D341Med (cell line): ENCODE data around the gene HBG2.

Source experiments
- DNase-seq: peaks from one replicate; pipeline ENCODE4 v3.0.0; 2012; ENCODE audit warnings: low spot score

Gene HBG2

GRCh38 chr11:5229796-5230195 lies 24.8 kb downstream of the HBG2 start:
- no peak for DNase-seq

DNA sequence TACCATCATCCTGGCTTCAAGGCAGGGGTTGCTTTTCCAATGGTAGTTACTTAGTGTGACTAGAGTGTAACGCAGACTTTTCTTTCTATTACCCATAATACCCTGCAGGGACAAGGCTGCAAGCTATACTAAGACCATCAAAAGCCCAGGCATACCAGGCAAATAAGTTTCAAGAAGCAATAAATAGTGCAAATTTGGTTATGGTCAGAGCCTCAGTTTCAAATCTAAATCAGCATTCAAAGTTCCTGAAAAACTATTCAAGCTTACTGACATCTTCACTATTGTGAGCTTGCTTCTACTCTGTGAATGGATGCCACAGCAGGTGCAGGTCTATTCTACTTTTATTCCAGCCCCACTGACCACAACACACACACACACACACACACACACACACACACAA lies 25.2 kb downstream of the HBG2 start:
- DNase-seq, result no peak

GRCh38 chr11:5228124-5228523 lies 26.5 kb downstream of the HBG2 start:
- DNase-seq, result no peak

DNA sequence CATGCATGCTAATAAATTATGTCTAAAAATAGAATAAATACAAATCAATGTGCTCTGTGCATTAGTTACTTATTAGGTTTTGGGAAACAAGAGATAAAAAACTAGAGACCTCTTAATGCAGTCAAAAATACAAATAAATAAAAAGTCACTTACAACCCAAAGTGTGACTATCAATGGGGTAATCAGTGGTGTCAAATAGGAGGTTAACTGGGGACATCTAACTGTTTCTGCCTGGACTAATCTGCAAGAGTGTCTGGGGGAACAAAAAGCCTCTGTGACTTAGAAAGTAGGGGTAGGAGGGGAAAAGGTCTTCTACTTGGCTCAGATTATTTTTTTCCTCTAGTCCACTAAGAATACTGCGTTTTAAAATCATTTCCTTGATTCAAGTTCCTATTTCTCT lies 26.9 kb downstream of the HBG2 start:
- no peak for DNase-seq

- no peak for DNase-seq
Observed at GRCh38 chr11:5226732-5227310, 27.8 kb downstream of the HBG2 start, which contains the start of gene HBB. HBB (minus strand) TSS chr11:5227071; CDS start chr11:5227021, 50 bp downstream.

- DNase-seq, result no peak
Observed at GRCh38 chr11:5225480-5225871, 29.1 kb downstream of the HBG2 start.

- DNase-seq, result no peak
Observed at GRCh38 chr11:5224538-5225479, 29.8 kb downstream of the HBG2 start.

DNA sequence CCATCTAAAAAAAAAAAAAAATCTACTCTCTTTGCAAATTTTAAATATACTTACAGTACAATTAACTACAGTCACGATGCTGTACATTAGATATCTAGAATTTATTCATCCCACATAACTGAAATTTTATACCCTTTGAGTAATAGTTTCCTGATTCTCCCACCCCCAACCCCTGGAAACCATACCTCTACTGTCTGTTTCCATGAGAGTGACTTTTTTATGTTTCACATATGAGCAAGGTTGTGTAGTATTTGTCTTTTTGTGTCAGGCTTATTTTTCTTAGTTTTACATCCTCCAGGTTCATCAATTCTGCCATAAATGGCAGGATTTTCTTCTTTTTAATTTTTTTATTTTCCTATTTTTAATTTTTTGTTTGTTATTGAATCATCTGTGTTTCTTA lies 30.9 kb downstream of the HBG2 start:
- no peak for DNase-seq

- no peak for DNase-seq
Observed at GRCh38 chr11:5223146-5223545, 31.4 kb downstream of the HBG2 start.

DNA sequence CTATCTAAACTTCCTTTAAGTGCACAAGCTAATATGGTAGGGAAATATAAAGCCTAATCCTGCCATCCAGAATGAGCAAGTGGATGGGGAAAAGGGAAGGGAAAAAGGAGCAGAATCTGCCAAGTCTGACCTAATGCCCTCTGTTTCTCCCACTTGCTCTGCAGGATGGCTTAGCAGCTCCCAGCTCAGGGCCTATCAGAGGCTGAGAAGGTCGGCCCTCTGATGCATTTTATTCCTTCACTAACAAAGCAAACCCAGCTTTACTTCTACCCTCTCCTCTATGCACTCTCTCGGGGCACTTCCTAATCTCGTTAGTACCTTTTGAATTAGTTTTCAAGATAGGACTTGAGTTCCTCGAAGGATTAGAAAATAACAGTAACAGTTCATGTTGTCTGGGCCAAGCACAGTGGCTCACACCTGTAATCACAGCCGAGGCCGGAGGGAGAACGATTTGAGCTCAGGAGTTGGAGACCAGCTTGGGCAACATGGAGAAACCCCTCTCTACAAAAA lies 44.1 kb downstream of the HBG2 start:
- no peak for DNase-seq

GRCh38 chr11:5204787-5205186 lies 49.8 kb downstream of the HBG2 start:
- DNase-seq, result no peak

DNA sequence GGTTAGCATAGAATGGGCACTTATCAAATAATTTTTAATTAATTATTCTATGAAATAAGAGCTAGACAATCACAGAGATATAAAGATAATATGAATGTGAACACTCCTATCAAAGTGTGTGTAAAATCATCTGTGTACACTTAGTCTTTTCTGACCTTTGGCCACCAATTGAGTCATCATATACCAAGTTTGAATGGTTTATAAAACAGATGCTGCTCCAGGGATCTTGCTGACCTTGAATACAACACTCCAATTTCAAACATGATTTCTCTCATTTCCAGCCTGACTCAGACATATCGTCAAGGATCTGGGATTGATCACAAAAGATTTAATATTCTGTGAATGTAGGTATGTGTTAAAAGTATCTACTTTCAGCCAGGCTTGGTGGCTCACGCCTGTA lies 51.2 kb downstream of the HBG2 start:
- DNase-seq, result no peak
